ENCODE results near the gene CENPL. TPM values are rescaled to one million over a fixed set of nuclear protein-coding genes. Genes with fewer than 3 reads are reported as not detected.
A peak's percentile ranks its signal among the peaks of the same experiment; 100 is the strongest.
"Not testable (repeated sequence)": the region's sequence is repeated elsewhere in the genome, so short reads cannot be mapped to it uniquely, and the experiment has no call there.

The CENPL gene
- total RNA-seq, 1 donor from 2014 or later, result 4.3 TPM

DNA sequence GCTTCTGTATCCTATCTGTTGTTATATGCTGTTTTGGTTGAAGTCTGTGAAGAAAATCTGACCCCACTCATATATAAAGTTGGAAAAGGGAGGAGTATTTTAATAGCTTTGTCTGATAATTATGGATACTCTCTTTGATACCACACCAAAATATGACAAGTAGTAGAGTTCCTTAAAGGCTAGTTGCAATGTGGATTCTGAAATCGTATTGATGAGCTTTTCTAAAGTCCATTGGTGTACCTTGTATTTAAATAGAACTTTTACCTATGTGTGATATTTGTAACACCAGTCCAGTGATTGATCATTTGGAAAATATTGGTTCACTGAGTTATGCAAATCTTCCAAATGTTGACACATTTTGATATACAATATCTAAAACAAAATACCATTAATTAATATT lies 35.4 kb upstream of the CENPL start:
- Histone ChIP-seq H3K4me1 (peaks cover 5% of the 10 kb centered on the region), H3K36me3 (peaks cover 78% of the 10 kb centered on the region), H3K27ac (no peak overlapping the region), H3K27me3 (no peaks in the 10 kb centered on the region), H3K9me3 (no peaks in the 10 kb centered on the region), H3K4me3 (no peak overlapping the region)
- ATAC-seq (no peak), DNase-seq (no peak)
- intact Hi-C loops (cut with DNase I), result no loop called here
- TF ChIP-seq, protein P1, sequence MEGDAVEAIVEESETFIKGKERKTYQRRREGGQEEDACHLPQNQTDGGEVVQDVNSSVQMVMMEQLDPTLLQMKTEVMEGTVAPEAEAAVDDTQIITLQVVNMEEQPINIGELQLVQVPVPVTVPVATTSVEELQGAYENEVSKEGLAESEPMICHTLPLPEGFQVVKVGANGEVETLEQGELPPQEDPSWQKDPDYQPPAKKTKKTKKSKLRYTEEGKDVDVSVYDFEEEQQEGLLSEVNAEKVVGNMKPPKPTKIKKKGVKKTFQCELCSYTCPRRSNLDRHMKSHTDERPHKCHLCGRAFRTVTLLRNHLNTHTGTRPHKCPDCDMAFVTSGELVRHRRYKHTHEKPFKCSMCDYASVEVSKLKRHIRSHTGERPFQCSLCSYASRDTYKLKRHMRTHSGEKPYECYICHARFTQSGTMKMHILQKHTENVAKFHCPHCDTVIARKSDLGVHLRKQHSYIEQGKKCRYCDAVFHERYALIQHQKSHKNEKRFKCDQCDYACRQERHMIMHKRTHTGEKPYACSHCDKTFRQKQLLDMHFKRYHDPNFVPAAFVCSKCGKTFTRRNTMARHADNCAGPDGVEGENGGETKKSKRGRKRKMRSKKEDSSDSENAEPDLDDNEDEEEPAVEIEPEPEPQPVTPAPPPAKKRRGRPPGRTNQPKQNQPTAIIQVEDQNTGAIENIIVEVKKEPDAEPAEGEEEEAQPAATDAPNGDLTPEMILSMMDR (IDR thresholded peaks at IDR 0.05), result no peak

DNA sequence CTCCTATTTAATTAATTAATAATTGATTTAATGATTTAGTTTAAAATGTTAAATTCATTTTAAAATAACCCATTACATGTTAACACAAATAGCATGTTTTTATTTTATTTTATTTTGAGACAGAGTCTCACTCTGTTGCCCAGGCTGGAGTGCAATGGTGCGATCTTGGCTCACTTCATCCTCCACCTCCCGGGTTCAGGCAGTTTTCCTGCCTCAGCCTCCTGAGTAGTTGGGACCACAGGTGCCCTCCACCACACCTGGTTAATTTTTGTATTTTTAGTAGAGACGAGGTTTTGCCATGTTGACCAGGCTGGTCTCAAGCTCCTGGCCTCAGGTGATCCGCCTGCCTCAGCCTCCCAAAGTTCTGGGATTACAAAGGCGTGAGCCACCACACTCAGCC lies 34.9 kb upstream of the CENPL start:
- H3K9me3 ChIP-seq; ATAC-seq; H3K27me3 ChIP-seq; H3K4me3 ChIP-seq; H3K27ac ChIP-seq; intact Hi-C loops (cut with DNase I); H3K4me1 ChIP-seq; DNase-seq: not testable (repeated sequence)
- H3K36me3 ChIP-seq, result peaks cover 73% of the 10 kb centered on the region

DNA sequence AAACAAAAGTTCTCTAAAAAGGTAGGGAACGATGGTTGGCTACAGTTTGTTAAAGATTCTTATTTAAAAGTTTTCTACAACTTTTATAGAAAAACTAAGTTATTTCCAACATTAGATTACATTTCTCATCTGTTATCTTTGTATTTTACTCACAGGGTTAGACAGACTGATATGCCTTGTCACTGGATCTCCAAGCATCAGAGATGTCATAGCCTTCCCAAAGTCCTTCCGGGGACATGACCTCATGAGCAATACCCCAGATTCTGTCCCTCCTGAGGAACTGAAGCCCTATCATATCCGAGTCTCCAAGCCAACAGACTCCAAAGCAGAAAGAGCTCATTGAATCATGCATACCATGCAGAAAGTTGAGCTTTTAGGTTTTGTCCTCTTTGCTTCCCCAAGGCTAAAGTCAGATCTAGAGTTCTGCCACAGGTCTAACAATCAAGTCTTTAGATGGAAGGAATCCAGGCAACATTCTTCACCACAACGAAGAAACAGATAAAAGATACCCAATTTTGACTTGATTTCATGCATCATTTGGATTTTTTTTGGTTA lies 32.8 kb upstream of the CENPL start:
- no peak for ATAC-seq
- no peaks in the 10 kb centered on the region for H3K27me3 ChIP-seq
- intact Hi-C loops (cut with DNase I), result no loop called here
- H3K36me3 ChIP-seq, result peaks cover 59% of the 10 kb centered on the region
- H3K4me1 ChIP-seq, result peaks cover 10% of the 10 kb centered on the region
- no peak overlapping the region for H3K4me3 ChIP-seq
- TF ChIP-seq, protein P1 (IDR thresholded peaks at IDR 0.05), result no peak
- no peak overlapping the region for H3K27ac ChIP-seq
- no peak for DNase-seq
- no peaks in the 10 kb centered on the region for H3K9me3 ChIP-seq

DNA sequence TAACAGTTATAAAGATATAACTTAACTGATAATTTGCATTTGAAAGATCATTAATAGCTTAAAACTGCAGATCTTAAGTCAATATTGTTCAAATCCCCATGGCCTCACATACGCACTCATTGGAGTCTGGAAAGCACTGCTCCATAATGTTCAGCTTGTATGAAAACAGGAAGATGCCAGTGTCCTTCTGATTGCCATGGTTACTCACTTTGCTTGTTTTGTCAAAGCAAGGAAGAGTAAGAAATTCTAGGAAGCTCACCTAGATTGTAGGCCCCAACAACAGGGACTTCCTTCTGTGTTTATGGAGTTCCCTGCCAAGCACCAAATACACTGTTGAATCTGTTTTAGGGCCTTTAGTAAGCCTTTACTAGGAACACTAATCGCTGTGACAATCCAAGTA lies 32.2 kb upstream of the CENPL start:
- intact Hi-C loops (cut with DNase I), result no loop called here
- peaks cover 11% of the 10 kb centered on the region for H3K4me1 ChIP-seq
- DNase-seq, result no peak
- H3K27me3 ChIP-seq, result no peaks in the 10 kb centered on the region
- H3K36me3 ChIP-seq, result peaks cover 59% of the 10 kb centered on the region
- no peak for ATAC-seq
- H3K9me3 ChIP-seq, result no peaks in the 10 kb centered on the region
- H3K27ac ChIP-seq, result no peak overlapping the region
- H3K4me3 ChIP-seq, result no peak overlapping the region
- TF ChIP-seq, protein P1 (IDR thresholded peaks at IDR 0.05), result no peak

DNA sequence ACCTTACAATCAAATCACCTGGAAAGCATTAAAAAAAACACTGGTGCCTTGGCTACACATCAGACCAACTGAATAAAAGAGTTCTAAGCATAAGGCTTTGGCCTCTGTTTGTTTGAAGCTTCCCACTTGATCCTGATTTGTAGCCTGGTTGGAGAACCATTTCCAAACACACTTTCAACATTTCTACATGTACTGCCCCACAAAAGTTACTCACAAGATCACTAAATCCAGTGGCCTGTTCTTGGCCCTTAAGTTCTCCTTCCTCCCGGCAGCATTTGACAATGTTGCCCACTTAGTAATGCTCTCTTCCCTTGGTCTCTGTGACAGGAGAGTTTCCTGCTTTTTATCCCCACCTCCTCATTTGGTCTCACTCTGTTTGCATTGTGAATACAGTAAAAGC lies 31.3 kb upstream of the CENPL start:
- Histone ChIP-seq H3K4me3 (no peak overlapping the region), H3K27ac (no peak overlapping the region), H3K36me3 (peaks cover 61% of the 10 kb centered on the region), H3K4me1 (peaks cover 11% of the 10 kb centered on the region), H3K27me3 (no peaks in the 10 kb centered on the region), H3K9me3 (no peaks in the 10 kb centered on the region)
- TF ChIP-seq, protein P1 (IDR thresholded peaks at IDR 0.05), result no peak
- ATAC-seq (no peak), DNase-seq (no peak)
- intact Hi-C loops (cut with DNase I), result no loop called here

DNA sequence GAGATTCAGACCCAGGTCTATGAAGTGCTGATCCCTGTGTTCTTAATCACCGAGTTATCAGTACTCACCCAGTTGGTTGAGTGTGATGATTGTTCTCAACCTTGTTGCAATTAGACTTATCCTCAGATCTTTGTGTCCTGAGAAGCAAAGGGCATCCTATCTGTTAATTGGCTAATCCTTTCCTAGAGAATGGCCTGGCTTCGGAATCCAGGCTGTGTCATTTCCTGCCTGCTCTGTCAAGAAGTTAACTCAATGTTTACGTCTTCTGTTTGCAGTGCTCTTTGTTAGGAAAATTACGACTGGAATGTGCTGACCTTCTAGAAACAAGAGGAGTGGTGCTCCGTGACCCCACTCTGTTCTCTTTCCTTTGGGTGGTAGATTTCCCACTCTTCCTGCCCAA lies 28.4 kb upstream of the CENPL start:
- H3K4me1 ChIP-seq, result peaks cover 11% of the 10 kb centered on the region
- H3K27ac ChIP-seq, result peak overlapping the region; percentile 26
- H3K4me3 ChIP-seq, result no peak overlapping the region
- intact Hi-C loops (cut with DNase I), result no loop called here
- H3K27me3 ChIP-seq, result no peaks in the 10 kb centered on the region
- TF ChIP-seq, protein P1 (IDR thresholded peaks at IDR 0.05), result no peak
- H3K36me3 ChIP-seq, result peaks cover 47% of the 10 kb centered on the region
- ATAC-seq (peak; percentile 80), DNase-seq (no peak)
- no peaks in the 10 kb centered on the region for H3K9me3 ChIP-seq
